Nephron progenitor cell (in vitro differentiated cells): Measurements from ENCODE around the gene KCNJ12.
A peak's percentile ranks its signal among the peaks of the same experiment; 100 is the strongest.
"Not testable (repeated sequence)": the region's sequence is repeated elsewhere in the genome, so short reads cannot be mapped to it uniquely, and the experiment has no call there.

Experiments
- DNase-seq: peaks from one replicate; pipeline ENCODE4 v3.0.0; 2021
- H3K27ac Mint-ChIP-seq: 2 replicates; pipeline ENCODE4 v1.8.0; 2021; ENCODE audit warnings: mild to moderate bottlenecking, moderate library complexity, mixed read lengths
- H3K27me3 Mint-ChIP-seq: 2 replicates; pipeline ENCODE4 v1.8.0; 2021; ENCODE audit warnings: mild to moderate bottlenecking, low read depth, mixed read lengths; ENCODE audit not compliant: poor library complexity
- H3K36me3 Mint-ChIP-seq: 2 replicates; pipeline ENCODE4 v1.8.0; 2021; ENCODE audit warnings: low read depth, mixed read lengths
- H3K4me1 Mint-ChIP-seq: 2 replicates; pipeline ENCODE4 v1.8.0; 2021; ENCODE audit warnings: mixed read lengths
- H3K4me3 Mint-ChIP-seq: 2 replicates; pipeline ENCODE4 v1.8.0; 2021; ENCODE audit warnings: mild to moderate bottlenecking, moderate library complexity, mixed read lengths
- H3K9me3 Mint-ChIP-seq: 2 replicates; pipeline ENCODE4 v1.8.0; 2021; ENCODE audit warnings: mild to moderate bottlenecking, moderate library complexity, mixed read lengths
- CTCF ChIP-seq: fragments of 200-600 bp; sonication (generic); IDR thresholded peaks from 2 replicates; pipeline ENCODE4 v1.5.0; 2021; ENCODE audit warnings: antibody characterized with exemption

Gene KCNJ12

DNA sequence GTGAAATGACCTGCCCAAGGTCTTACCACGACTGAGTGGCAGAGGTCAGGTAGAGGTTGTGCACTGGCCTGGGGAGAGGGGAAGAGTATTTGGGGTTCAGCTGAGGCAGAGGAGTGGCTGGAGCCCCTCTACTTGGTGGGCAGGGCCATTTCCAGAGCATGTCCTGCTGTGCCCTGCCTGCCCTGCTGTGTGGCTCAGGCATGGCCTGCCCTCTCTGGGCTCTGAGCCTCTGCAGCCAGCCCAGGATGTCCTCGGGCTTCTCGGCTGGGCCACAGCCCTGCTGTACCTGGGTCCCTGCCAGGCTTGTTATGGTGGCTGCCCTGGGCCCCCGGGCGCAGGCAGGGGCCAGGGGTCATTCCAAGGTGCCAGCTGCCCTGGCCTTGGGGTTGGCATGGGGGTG is 19.6 kb downstream of the KCNJ12 start:
- no peak for DNase-seq
- H3K4me1 Mint-ChIP-seq = peaks cover 35% of the 10 kb centered on the region
- H3K4me3 Mint-ChIP-seq = no peak overlapping the region
- peaks cover 3% of the 10 kb centered on the region for H3K27me3 Mint-ChIP-seq
- no peak for TF ChIP-seq CTCF
- no peaks in the 10 kb centered on the region for H3K36me3 Mint-ChIP-seq
- peaks cover 4% of the 10 kb centered on the region for H3K9me3 Mint-ChIP-seq
- no peak overlapping the region for H3K27ac Mint-ChIP-seq

DNA sequence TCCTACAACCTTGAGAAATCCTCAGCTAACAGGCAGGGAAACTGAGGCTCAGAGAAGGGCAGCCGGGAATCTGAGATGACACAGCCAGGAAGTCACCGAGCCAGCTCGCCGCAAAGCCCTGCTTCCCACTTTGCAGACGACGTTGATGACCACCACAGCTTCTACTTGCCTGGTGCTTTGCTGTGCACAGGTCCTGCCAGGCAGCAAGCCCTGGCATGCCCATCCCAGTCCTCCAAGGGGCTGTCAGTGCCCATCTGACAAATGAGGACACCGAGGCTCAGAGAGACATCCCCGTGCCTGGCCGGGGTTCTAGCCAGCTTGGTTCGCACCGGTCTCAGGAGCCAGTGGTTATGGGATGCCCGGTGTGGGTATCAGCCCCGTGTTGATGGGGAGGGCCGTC is 20.1 kb downstream of the KCNJ12 start:
- H3K36me3 Mint-ChIP-seq = no peaks in the 10 kb centered on the region
- no peak for TF ChIP-seq CTCF
- no peak overlapping the region for H3K27ac Mint-ChIP-seq
- H3K4me1 Mint-ChIP-seq = peaks cover 37% of the 10 kb centered on the region
- no peak overlapping the region for H3K4me3 Mint-ChIP-seq
- peaks cover 3% of the 10 kb centered on the region for H3K27me3 Mint-ChIP-seq
- no peak for DNase-seq
- peaks cover 5% of the 10 kb centered on the region for H3K9me3 Mint-ChIP-seq

DNA sequence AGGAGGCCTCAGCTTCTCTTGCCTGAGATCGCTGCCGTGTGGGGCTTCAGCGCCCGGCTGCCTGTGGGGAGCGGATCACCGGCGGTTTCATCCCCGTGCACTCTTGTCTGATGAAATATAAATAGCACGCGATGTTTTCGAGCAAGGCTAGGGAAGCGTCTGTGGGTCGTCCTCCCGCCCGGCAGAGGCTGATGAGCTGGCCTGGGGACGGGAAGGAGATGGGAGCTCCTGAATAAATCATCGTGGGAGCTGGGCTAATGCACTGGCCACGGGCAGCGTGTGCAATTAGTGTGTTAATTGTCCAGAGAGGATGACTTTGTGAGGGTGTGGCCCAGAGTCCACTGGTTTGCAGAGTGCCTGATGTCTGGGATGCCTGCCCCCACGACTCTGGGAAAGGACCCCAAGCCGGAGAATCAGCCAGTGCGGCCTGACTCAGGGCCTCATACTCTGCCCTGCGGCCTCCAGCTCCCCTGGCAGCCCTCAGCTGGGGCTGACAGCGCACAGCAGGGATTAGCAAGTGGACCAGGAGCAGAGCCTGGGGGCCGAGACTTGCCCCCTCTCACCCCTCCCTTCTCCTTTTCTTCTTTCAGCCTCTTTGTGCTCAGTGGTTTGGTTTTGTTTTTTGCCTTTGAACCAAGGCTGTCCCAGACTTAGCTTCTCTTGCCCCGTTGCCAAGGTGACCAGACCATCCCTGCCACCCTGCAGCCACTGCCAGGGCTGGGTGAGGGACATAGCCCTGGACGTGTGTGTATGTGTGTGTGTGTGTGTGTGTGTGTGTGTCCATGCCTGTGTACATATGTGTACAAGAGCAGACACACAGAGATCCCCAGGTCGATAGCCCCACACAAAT is 21.4 kb downstream of the KCNJ12 start:
- Mint-ChIP-seq H3K36me3 (no peaks in the 10 kb centered on the region), H3K4me3 (no peak overlapping the region), H3K9me3 (peaks cover 11% of the 10 kb centered on the region), H3K27ac (peak overlapping the region; percentile 51), H3K27me3 (peaks cover 8% of the 10 kb centered on the region), H3K4me1 (peaks cover 34% of the 10 kb centered on the region)
- TF ChIP-seq CTCF = no peak
- DNase-seq = no peak

GRCh38 chr17:21399474-21400186 is 23.5 kb downstream of the KCNJ12 start:
- H3K27me3 Mint-ChIP-seq = peaks cover 6% of the 10 kb centered on the region
- H3K4me3 Mint-ChIP-seq = no peak overlapping the region
- TF ChIP-seq CTCF = no peak
- H3K4me1 Mint-ChIP-seq = peaks cover 32% of the 10 kb centered on the region
- no peak for DNase-seq
- H3K36me3 Mint-ChIP-seq = no peaks in the 10 kb centered on the region
- peak overlapping the region; percentile 74 for H3K27ac Mint-ChIP-seq
- H3K9me3 Mint-ChIP-seq = peaks cover 11% of the 10 kb centered on the region

- peaks cover 32% of the 10 kb centered on the region for H3K4me1 Mint-ChIP-seq
- H3K4me3 Mint-ChIP-seq, H3K36me3 Mint-ChIP-seq, H3K27me3 Mint-ChIP-seq: not testable (repeated sequence)
- peaks cover 11% of the 10 kb centered on the region for H3K9me3 Mint-ChIP-seq
- peak; percentile 30 for DNase-seq
- H3K27ac Mint-ChIP-seq = peak overlapping the region; percentile 36
Measured at GRCh38 chr17:21400187-21400569, 24.0 kb downstream of the KCNJ12 start.

GRCh38 chr17:21400816-21401593 is 24.8 kb downstream of the KCNJ12 start:
- DNase-seq = no peak
- H3K27ac Mint-ChIP-seq = no peak overlapping the region
- no peak overlapping the region for H3K4me3 Mint-ChIP-seq
- peaks cover 6% of the 10 kb centered on the region for H3K27me3 Mint-ChIP-seq
- peaks cover 11% of the 10 kb centered on the region for H3K9me3 Mint-ChIP-seq
- no peaks in the 10 kb centered on the region for H3K36me3 Mint-ChIP-seq
- TF ChIP-seq CTCF = no peak
- peaks cover 32% of the 10 kb centered on the region for H3K4me1 Mint-ChIP-seq

DNA sequence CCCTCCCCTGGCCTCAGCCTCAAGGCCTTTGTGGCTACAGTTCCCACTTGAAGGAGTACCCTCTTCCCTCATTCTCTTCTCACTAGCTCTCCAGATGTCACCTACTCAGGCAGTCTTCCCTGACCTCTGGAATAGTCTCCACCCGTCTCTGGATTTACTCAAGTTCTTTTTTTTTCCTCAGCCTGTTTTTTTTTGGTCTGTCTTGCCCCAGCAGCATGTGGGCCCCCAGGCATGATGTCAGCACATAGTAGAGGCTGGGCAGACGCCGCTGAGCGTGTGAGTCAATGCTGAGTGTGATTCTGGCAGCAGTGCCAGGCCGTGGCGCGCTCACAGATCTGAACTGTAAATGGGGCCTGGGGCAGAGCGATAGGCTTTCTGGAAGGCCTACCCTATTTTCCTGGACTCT is 26.0 kb downstream of the KCNJ12 start:
- not testable (repeated sequence) for H3K27me3 Mint-ChIP-seq, DNase-seq, H3K4me3 Mint-ChIP-seq, H3K36me3 Mint-ChIP-seq
- peaks cover 14% of the 10 kb centered on the region for H3K9me3 Mint-ChIP-seq
- peak overlapping the region; percentile 60 for H3K27ac Mint-ChIP-seq
- peaks cover 30% of the 10 kb centered on the region for H3K4me1 Mint-ChIP-seq

DNA sequence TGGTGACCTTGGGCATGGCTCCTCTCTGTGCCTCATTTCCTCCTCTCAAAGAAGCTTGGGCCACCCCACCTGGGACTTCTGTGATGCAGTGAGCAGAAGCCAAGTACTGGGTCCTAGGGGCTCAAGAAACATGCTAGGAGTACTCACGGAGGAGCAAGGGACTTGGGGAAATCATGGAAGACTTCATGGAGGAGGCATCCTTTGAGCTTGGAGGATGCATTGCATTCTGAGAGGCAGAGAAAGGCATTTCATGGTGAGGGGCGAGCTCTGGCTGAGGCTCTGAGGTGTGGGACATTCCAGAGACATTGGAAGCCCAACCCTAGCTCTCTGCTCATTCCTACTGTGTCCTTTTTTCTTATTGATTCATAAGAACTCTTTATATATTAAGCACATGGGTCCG is 26.8 kb downstream of the KCNJ12 start:
- H3K9me3 Mint-ChIP-seq = peaks cover 19% of the 10 kb centered on the region
- not testable (repeated sequence) for H3K27ac Mint-ChIP-seq, H3K27me3 Mint-ChIP-seq, DNase-seq, H3K4me3 Mint-ChIP-seq, H3K36me3 Mint-ChIP-seq
- peaks cover 23% of the 10 kb centered on the region for H3K4me1 Mint-ChIP-seq

- peaks cover 22% of the 10 kb centered on the region for H3K4me1 Mint-ChIP-seq
- peaks cover 24% of the 10 kb centered on the region for H3K9me3 Mint-ChIP-seq
- H3K36me3 Mint-ChIP-seq = not testable (repeated sequence)
Measured at GRCh38 chr17:21404106-21404505, 27.9 kb downstream of the KCNJ12 start.

More at GRCh38 chr17:21404106-21404505, 27.9 kb downstream of the KCNJ12 start:
- peaks cover 16% of the 10 kb centered on the region for H3K27me3 Mint-ChIP-seq
- H3K27ac Mint-ChIP-seq, H3K4me3 Mint-ChIP-seq, DNase-seq: not testable (repeated sequence)
